Activated T-cell treated with anti-CD3 and anti-CD28 coated beads for 1 hour (primary cell): Measurements from ENCODE around the gene OR7G3.

Experiments
- DNase-seq: peaks from one replicate; pipeline ENCODE4 v3.0.0-alpha.2; 2020; ENCODE audit warnings: low read depth

The OR7G3 gene

GRCh38 chr19:9107375-9107774 lies 19.4 kb downstream of the OR7G3 start, which contains the start of gene OR7G2:
TSS of gene OR7G2 (minus strand) at chr19:9107475. CDS start at chr19:9103243, 4,232 bp downstream.
- no peak for DNase-seq

- DNase-seq, result no peak
These were observed 40.0 kb downstream of the OR7G3 start, which contains the start of gene OR1M1 for GRCh38 chr19:9086761-9087160. TSS of gene OR1M1 (plus strand) at chr19:9087061. CDS start at chr19:9093245, 6,184 bp downstream.

DNA sequence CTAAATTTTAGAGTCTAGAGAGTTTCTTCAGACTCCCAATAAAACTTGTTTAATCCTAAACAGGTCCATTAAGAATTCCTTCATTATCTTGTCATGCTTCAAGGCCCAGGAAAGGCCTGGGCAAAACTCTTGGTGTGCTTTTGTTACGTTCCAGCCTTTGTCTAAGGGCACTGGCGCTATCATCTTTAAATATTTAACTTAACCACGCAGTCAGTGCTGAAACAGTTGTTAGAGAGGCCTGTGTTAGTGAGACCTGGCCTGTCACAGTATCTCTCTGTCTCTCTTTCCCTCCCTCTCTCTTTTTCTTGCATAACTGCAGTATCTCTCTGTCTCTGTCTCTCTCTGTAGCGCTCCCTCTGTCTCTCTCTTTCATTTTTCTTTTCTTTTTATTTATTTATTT lies 48.1 kb downstream of the OR7G3 start:
- DNase-seq, result no peak

DNA sequence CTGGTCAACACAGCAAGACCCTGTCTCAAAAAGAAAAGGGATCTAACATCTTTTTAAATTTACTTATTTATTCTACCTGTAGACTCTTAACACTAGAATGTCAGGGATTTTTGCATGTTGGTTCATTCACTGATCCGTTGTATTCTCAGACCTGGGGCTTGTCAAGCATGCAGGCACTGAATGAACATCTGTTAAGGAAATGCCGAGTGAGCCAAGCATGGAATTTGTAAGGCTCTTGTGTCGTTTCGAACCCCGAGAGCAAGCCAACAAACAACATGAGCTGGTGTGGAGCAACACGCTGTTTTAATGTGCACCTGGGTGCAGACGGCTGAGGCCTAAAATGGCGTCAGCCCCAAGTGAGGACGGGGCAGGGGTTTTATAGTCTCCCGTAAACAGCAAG lies 49.8 kb downstream of the OR7G3 start:
- no peak for DNase-seq
